Progenitor cell of endocrine pancreas (in vitro differentiated cells): ENCODE results near the gene RXFP2. TPM values are rescaled to one million over a fixed set of nuclear protein-coding genes. Genes with fewer than 3 reads are reported as not detected.

Source experiments
- DNase-seq: peaks from one replicate; pipeline ENCODE4 v3.0.0; 2021; ENCODE audit warnings: low spot score; ENCODE audit not compliant: unreplicated experiment
- H3K27ac Mint-ChIP-seq: 2 replicates; pipeline ENCODE4 v1.8.0; 2021; ENCODE audit warnings: mild to moderate bottlenecking, moderate library complexity, mixed read lengths
- H3K27me3 Mint-ChIP-seq: 2 replicates; pipeline ENCODE4 v1.8.0; 2021; ENCODE audit warnings: mixed read lengths
- H3K36me3 Mint-ChIP-seq: 2 replicates; pipeline ENCODE4 v1.8.0; 2022; ENCODE audit warnings: mixed read lengths; ENCODE audit not compliant: insufficient read depth
- H3K4me1 Mint-ChIP-seq: 2 replicates; pipeline ENCODE4 v1.8.0; 2021; ENCODE audit warnings: low read depth, mixed read lengths
- H3K4me3 Mint-ChIP-seq: 2 replicates; pipeline ENCODE4 v1.8.0; 2021; ENCODE audit warnings: low read depth, mild to moderate bottlenecking, moderate library complexity, mixed read lengths
- H3K9me3 Mint-ChIP-seq: 2 replicates; pipeline ENCODE4 v1.8.0; 2021; ENCODE audit warnings: low read depth, mixed read lengths
- total RNA-seq: library from RNA; stranded (reverse); gene quantifications from 2 replicates; pipeline ENCODE4 v1.2.1, GENCODE V29; 2021
- TF ChIP-seq, protein P1 (sequence below): fragments of 200-600 bp; sonication (generic); IDR thresholded peaks from one replicate; pipeline ENCODE4 v1.5.0; 2021; ENCODE audit warnings: antibody characterized with exemption, mild to moderate bottlenecking; ENCODE audit not compliant: unreplicated experiment

The RXFP2 gene
- total RNA-seq, 1 donor from 2014 or later, result not detected

DNA sequence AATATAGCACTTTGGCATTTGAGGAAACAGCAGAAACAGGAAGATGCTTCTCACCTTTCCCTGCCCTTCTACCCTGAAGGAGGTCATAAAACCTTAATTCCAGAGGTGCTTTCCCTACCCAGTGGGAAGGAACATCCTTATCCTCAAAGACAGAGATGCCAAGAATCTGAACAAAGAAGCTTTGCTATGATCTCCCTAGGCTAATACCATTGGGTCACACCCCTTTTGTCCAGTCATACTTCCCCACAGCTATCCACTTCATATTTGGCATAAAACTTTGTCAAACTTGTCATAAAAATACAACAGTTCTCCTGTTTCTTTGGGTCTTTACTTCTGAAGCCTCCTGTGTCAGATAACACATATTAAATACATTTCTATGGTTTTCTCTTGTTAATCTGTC, 21.7 kb upstream of the RXFP2 start:
- Mint-ChIP-seq H3K4me3 (no peak overlapping the region), H3K27ac (no peak overlapping the region), H3K36me3 (no peaks in the 10 kb centered on the region), H3K27me3 (peaks cover 4% of the 10 kb centered on the region), H3K4me1 (peaks cover 3% of the 10 kb centered on the region), H3K9me3 (peaks cover 7% of the 10 kb centered on the region)
- DNase-seq, result no peak
- TF ChIP-seq, protein P1, sequence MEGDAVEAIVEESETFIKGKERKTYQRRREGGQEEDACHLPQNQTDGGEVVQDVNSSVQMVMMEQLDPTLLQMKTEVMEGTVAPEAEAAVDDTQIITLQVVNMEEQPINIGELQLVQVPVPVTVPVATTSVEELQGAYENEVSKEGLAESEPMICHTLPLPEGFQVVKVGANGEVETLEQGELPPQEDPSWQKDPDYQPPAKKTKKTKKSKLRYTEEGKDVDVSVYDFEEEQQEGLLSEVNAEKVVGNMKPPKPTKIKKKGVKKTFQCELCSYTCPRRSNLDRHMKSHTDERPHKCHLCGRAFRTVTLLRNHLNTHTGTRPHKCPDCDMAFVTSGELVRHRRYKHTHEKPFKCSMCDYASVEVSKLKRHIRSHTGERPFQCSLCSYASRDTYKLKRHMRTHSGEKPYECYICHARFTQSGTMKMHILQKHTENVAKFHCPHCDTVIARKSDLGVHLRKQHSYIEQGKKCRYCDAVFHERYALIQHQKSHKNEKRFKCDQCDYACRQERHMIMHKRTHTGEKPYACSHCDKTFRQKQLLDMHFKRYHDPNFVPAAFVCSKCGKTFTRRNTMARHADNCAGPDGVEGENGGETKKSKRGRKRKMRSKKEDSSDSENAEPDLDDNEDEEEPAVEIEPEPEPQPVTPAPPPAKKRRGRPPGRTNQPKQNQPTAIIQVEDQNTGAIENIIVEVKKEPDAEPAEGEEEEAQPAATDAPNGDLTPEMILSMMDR, result no peak

DNA sequence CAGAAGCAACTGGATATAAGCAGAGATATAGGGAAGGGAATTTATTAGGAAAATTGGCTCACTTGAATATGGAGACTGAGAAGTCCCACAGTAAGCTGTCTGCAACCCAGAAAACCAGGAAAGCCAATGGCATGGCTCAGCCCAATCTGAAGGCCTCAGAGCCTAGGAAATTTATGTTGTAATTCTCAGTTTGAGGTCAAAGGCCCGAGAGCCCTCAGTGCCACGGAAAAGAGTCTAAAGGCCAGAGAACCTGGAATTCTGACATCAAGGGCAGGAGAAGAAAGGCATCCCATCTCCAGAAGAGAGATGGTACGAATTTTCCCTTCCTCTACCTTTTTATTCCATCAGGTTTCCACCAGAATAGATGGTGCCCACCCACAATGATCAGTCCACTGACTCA, 20.1 kb upstream of the RXFP2 start:
- Mint-ChIP-seq H3K27me3 (peaks cover 4% of the 10 kb centered on the region), H3K4me1 (peaks cover 3% of the 10 kb centered on the region), H3K4me3 (no peak overlapping the region), H3K27ac (no peak overlapping the region), H3K9me3 (peaks cover 3% of the 10 kb centered on the region), H3K36me3 (no peaks in the 10 kb centered on the region)
- DNase-seq, result no peak
- TF ChIP-seq, protein P1, result no peak

DNA sequence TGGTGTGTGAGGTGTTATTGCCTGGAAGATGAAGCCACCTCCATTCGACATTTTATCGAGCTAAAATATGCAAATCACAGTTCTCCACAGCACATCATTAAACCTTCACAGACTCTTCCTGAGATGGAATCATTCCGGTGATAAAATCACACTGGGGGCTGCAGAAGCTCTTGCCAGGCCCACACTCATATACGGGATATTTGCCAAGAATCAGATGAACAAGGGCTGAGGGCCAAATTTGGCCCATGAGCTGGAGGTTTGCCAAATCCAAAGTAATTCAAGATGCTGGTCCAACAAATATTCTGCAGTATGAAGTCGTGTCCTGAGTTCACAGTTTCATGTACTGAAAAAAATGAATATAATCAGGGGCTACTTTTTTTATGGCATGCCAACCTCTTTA, 16.7 kb upstream of the RXFP2 start:
- Mint-ChIP-seq H3K4me1 (no peaks in the 10 kb centered on the region), H3K27ac (no peak overlapping the region), H3K27me3 (peaks cover 4% of the 10 kb centered on the region), H3K36me3 (no peaks in the 10 kb centered on the region), H3K4me3 (no peak overlapping the region), H3K9me3 (no peaks in the 10 kb centered on the region)
- TF ChIP-seq, protein P1, result no peak
- DNase-seq, result no peak

DNA sequence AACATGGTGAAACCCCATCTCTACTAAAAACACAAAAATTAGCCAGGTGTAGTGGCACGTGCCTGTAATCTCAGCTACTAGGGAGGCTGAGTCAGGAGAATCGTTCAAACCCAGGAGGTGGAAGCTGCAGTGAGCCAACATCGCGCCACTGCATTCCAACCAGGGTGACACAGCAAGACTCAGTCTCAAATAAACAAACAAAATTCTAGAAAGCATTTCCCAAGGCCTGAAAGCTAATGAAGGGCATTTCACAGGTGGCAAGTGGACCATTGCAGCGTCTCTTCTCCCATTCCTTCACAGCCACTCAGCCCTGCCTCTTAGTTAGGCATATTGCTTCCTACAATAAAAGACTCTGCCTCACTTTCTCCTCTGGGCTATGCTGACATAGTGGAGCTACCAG, 13.5 kb upstream of the RXFP2 start:
- TF ChIP-seq, protein P1, result no peak
- H3K4me1 Mint-ChIP-seq, result no peaks in the 10 kb centered on the region
- H3K27me3 Mint-ChIP-seq, result peaks cover 4% of the 10 kb centered on the region
- H3K36me3 Mint-ChIP-seq, result no peaks in the 10 kb centered on the region
- H3K4me3 Mint-ChIP-seq, result no peak overlapping the region
- H3K9me3 Mint-ChIP-seq, result no peaks in the 10 kb centered on the region
- H3K27ac Mint-ChIP-seq, result no peak overlapping the region
- no peak for DNase-seq

DNA sequence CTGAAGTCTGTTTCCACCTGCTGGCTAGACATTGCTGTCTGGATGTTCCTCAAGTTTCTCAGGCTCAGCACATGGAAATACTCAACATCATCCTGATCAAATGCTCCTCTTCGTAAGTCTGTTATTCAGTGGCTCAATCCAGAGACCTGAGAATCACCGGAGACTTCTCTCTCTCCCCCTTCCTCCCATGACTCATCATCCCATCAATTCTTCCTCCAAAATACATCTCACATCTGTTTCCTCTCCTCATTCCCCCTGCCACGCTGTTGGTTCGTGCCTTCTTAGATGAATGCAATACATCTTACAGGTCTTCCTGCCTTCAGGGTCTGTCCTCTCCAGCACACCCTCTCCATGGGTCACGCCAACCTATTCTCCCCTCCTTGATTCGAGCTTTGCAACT, 7.4 kb upstream of the RXFP2 start:
- Mint-ChIP-seq H3K36me3 (no peaks in the 10 kb centered on the region), H3K27ac (no peak overlapping the region), H3K4me1 (peaks cover 6% of the 10 kb centered on the region), H3K9me3 (peaks cover 3% of the 10 kb centered on the region), H3K27me3 (peaks cover 6% of the 10 kb centered on the region), H3K4me3 (no peak overlapping the region)
- TF ChIP-seq, protein P1, result no peak
- no peak for DNase-seq
